K562 (cell line): Measurements from ENCODE around the gene ZBTB47. TPM values are rescaled to one million over a fixed set of nuclear protein-coding genes. Genes with fewer than 3 reads are reported as not detected.
A peak's percentile ranks its signal among the peaks of the same experiment; 100 is the strongest.

Source experiments
- CREM ChIP-seq: IDR thresholded peaks from 2 replicates; pipeline ENCODE4 v1.6.1; 2014; ENCODE audit warnings: antibody characterized with exemption, low read depth
- EHMT2 ChIP-seq: fragments of 450-650 bp; IDR thresholded peaks from 2 replicates; pipeline ENCODE4 v1.6.1; 2018; ENCODE audit warnings: antibody characterized with exemption
- GABPB1 ChIP-seq: sonication (generic); formaldehyde crosslinking; IDR thresholded peaks from 2 replicates; pipeline ENCODE4 v1.8.0; 2022; ENCODE audit warnings: mild to moderate bottlenecking, missing genetic modification reagents
- NR3C1 ChIP-seq: sonication (generic); formaldehyde crosslinking; IDR thresholded peaks from 2 replicates; pipeline ENCODE4 v1.8.1; 2022; ENCODE audit warnings: missing genetic modification reagents
- ZBTB1 ChIP-seq: sonication (generic); formaldehyde crosslinking; IDR thresholded peaks from 2 replicates; pipeline ENCODE4 v1.8.1; 2023; ENCODE audit warnings: missing genetic modification reagents, low read depth, mild to moderate bottlenecking, borderline replicate concordance
- ZNF263 ChIP-seq: sonication (generic); formaldehyde crosslinking; IDR thresholded peaks from 2 replicates; pipeline ENCODE4 v1.8.0; 2022; ENCODE audit warnings: mild to moderate bottlenecking, missing genetic modification reagents, borderline replicate concordance
- ZNF316 ChIP-seq: fragments of 450-650 bp; IDR thresholded peaks from 2 replicates; pipeline ENCODE4 v1.6.1; 2016
- polyA plus RNA-seq, 8 experiments: library from polyadenylated mRNA; depleted of rRNA in 4 of 8; stranded (reverse) in 5 of 8; unstranded in 3 of 8; fragments of >200 nt; fragmentation: Nextera tagmentation in 2 of 8; fragmentation: Illumina TruSeq in 1 of 8; extraction: Ambion mirVana in 2 of 8; extraction: Trizol in 1 of 8; gene quantifications; 2 replicates each; pipeline versions ENCODE4 v1.2.1 to v1.2.3, GENCODE V29; 2011 to 2014; ENCODE audit warnings: inconsistent platforms in 1 of 8, missing spikeins in 1 of 8
- total RNA-seq, 7 experiments: library from RNA; depleted of rRNA in 6 of 7; stranded (reverse); fragments of >200 nt in 6 of 7; fragmentation: Illumina TruSeq in 2 of 7; extraction: Trizol in 2 of 7; gene quantifications; 2 replicates each; pipeline versions ENCODE4 v1.2.1 to v1.2.3, GENCODE V29; 2011 to 2021; ENCODE audit warnings: low replicate concordance in 1 of 7
- TF ChIP-seq, protein P1 (sequence below): sonication (generic); formaldehyde crosslinking; IDR thresholded peaks from 2 replicates; pipeline ENCODE4 v1.8.1; 2023; ENCODE audit warnings: missing genetic modification reagents, mild to moderate bottlenecking, borderline replicate concordance
- TF ChIP-seq, protein P2 (sequence below): sonication (generic); formaldehyde crosslinking; IDR thresholded peaks from 2 replicates; pipeline ENCODE4 v1.8.0; 2022; ENCODE audit warnings: missing genetic modification reagents, mild to moderate bottlenecking, moderate library complexity, borderline replicate concordance
- TF ChIP-seq, protein P3 (sequence below): sonication (generic); formaldehyde crosslinking; IDR thresholded peaks from 2 replicates; pipeline ENCODE4 v1.8.0; 2022; ENCODE audit warnings: mild to moderate bottlenecking, missing genetic modification reagents
- TF ChIP-seq, protein P4 (sequence below): sonication (generic); formaldehyde crosslinking; IDR thresholded peaks from 2 replicates; pipeline ENCODE4 v1.8.0; 2022; ENCODE audit warnings: missing genetic modification reagents, mild to moderate bottlenecking, borderline replicate concordance

Gene ZBTB47
- total and polyA plus RNA-seq, 9 of the 15 experiments (the other 6 are each of a cell fraction or from before 2014, with no cell fraction given): 0.11 to 4.6 (median 1.7) TPM; not detected in 1

DNA sequence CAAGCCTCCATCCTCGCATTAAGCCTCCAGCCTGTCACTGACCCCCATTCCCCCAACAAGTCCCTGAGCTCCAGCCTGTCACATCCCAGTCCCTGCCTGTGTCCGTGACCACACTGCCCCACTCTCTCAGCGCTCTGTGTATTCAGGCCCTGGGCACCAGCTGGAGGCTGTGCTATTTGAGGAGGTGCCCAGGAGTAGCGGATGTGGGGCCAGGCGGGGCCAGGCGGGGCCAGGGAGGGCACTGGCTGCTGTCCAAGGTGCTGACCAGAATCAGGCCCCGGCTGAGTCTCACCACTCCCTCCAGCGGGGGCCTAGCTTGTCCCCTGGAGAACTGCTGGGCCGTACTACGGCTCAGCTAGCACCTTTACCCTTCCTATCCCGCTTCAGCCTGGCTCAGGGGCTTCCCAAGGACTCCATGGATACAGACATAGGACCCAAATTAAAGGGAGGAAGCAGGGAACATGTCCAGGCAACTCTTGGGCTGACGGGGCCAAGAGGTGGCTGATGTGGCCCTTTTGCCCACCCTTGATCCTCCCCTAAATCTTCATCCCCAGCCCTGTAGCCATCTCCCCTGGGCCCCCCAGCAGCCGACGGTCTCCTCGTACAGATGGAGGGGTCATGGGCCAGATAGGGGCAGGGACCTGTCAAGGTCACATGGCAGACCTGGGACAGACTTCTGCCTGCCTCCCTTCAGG, 48.0 kb downstream of the ZBTB47 start (continued):
- TF ChIP-seq, protein P1, sequence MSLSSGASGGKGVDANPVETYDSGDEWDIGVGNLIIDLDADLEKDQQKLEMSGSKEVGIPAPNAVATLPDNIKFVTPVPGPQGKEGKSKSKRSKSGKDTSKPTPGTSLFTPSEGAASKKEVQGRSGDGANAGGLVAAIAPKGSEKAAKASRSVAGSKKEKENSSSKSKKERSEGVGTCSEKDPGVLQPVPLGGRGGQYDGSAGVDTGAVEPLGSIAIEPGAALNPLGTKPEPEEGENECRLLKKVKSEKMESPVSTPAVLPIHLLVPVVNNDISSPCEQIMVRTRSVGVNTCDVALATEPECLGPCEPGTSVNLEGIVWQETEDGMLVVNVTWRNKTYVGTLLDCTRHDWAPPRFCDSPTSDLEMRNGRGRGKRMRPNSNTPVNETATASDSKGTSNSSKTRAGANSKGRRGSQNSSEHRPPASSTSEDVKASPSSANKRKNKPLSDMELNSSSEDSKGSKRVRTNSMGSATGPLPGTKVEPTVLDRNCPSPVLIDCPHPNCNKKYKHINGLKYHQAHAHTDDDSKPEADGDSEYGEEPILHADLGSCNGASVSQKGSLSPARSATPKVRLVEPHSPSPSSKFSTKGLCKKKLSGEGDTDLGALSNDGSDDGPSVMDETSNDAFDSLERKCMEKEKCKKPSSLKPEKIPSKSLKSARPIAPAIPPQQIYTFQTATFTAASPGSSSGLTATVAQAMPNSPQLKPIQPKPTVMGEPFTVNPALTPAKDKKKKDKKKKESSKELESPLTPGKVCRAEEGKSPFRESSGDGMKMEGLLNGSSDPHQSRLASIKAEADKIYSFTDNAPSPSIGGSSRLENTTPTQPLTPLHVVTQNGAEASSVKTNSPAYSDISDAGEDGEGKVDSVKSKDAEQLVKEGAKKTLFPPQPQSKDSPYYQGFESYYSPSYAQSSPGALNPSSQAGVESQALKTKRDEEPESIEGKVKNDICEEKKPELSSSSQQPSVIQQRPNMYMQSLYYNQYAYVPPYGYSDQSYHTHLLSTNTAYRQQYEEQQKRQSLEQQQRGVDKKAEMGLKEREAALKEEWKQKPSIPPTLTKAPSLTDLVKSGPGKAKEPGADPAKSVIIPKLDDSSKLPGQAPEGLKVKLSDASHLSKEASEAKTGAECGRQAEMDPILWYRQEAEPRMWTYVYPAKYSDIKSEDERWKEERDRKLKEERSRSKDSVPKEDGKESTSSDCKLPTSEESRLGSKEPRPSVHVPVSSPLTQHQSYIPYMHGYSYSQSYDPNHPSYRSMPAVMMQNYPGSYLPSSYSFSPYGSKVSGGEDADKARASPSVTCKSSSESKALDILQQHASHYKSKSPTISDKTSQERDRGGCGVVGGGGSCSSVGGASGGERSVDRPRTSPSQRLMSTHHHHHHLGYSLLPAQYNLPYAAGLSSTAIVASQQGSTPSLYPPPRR: peak; percentile 58; the same call in 1 of the 2 replicates
- TF ChIP-seq ZNF316: no peak
- peak; percentile 18; the same call in 1 of the 2 replicates for TF ChIP-seq CREM
- TF ChIP-seq, protein P2, sequence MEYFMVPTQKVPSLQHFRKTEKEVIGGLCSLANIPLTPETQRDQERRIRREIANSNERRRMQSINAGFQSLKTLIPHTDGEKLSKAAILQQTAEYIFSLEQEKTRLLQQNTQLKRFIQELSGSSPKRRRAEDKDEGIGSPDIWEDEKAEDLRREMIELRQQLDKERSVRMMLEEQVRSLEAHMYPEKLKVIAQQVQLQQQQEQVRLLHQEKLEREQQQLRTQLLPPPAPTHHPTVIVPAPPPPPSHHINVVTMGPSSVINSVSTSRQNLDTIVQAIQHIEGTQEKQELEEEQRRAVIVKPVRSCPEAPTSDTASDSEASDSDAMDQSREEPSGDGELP (CRISPR knock-in tag): peak; percentile 81
- TF ChIP-seq GABPB1: peak; percentile 60; the same call in 1 of the 2 replicates
- peak; percentile 75; the same call in 1 of the 2 replicates for TF ChIP-seq NR3C1
- TF ChIP-seq EHMT2: peak; percentile 99
- TF ChIP-seq, protein P3, sequence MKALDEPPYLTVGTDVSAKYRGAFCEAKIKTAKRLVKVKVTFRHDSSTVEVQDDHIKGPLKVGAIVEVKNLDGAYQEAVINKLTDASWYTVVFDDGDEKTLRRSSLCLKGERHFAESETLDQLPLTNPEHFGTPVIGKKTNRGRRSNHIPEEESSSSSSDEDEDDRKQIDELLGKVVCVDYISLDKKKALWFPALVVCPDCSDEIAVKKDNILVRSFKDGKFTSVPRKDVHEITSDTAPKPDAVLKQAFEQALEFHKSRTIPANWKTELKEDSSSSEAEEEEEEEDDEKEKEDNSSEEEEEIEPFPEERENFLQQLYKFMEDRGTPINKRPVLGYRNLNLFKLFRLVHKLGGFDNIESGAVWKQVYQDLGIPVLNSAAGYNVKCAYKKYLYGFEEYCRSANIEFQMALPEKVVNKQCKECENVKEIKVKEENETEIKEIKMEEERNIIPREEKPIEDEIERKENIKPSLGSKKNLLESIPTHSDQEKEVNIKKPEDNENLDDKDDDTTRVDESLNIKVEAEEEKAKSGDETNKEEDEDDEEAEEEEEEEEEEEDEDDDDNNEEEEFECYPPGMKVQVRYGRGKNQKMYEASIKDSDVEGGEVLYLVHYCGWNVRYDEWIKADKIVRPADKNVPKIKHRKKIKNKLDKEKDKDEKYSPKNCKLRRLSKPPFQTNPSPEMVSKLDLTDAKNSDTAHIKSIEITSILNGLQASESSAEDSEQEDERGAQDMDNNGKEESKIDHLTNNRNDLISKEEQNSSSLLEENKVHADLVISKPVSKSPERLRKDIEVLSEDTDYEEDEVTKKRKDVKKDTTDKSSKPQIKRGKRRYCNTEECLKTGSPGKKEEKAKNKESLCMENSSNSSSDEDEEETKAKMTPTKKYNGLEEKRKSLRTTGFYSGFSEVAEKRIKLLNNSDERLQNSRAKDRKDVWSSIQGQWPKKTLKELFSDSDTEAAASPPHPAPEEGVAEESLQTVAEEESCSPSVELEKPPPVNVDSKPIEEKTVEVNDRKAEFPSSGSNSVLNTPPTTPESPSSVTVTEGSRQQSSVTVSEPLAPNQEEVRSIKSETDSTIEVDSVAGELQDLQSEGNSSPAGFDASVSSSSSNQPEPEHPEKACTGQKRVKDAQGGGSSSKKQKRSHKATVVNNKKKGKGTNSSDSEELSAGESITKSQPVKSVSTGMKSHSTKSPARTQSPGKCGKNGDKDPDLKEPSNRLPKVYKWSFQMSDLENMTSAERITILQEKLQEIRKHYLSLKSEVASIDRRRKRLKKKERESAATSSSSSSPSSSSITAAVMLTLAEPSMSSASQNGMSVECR (CRISPR knock-in tag): peak; percentile 73
- TF ChIP-seq, protein P4, sequence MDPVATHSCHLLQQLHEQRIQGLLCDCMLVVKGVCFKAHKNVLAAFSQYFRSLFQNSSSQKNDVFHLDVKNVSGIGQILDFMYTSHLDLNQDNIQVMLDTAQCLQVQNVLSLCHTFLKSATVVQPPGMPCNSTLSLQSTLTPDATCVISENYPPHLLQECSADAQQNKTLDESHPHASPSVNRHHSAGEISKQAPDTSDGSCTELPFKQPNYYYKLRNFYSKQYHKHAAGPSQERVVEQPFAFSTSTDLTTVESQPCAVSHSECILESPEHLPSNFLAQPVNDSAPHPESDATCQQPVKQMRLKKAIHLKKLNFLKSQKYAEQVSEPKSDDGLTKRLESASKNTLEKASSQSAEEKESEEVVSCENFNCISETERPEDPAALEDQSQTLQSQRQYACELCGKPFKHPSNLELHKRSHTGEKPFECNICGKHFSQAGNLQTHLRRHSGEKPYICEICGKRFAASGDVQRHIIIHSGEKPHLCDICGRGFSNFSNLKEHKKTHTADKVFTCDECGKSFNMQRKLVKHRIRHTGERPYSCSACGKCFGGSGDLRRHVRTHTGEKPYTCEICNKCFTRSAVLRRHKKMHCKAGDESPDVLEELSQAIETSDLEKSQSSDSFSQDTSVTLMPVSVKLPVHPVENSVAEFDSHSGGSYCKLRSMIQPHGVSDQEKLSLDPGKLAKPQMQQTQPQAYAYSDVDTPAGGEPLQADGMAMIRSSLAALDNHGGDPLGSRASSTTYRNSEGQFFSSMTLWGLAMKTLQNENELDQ (CRISPR knock-in tag): 0 out of 2 replicates have a peak, but pooled peaks have one; percentile 61
- peak; percentile 60; the same call in 1 of the 2 replicates for TF ChIP-seq ZBTB1 (CRISPR knock-in tag)
- peak; percentile 21; the same call in 1 of the 2 replicates for TF ChIP-seq ZNF263 (CRISPR knock-in tag)
